B cell (primary cell): ENCODE data around the gene C6orf89. TPM values are rescaled to one million over a fixed set of nuclear protein-coding genes. Genes with fewer than 3 reads are reported as not detected.

ENCODE experiments used
- ATAC-seq: fragments of 200-7000 bp; cut with Tn5 transposase; one replicate; pipeline ENCODE4 v1.10.0; 2021; ENCODE audit warnings: low read depth, mild to moderate bottlenecking, moderate number of reproducible peaks, moderate library complexity
- CTCF ChIA-PET: fragments of 350-600 bp; sonication (Branson Sonifier 250); formaldehyde crosslinking; loops from one replicate; lab custom pipeline; 2021; ENCODE audit warnings: antibody characterized with exemption, inconsistent platforms; lab: Charles Lee
- POLR2A ChIA-PET: fragments of 350-600 bp; sonication (Branson Sonifier 250); formaldehyde crosslinking; loops from one replicate; lab custom pipeline; 2021; ENCODE audit warnings: antibody characterized with exemption; lab: Charles Lee
- DNase-seq: peaks from one replicate; pipeline ENCODE4 v3.0.0; 2013
- H2AFZ ChIP-seq: 2 replicates; pipeline ENCODE4 v1.6.1; 2012; ENCODE audit warnings: mild to moderate bottlenecking, low read depth, low read length; ENCODE audit not compliant: insufficient read depth, poor library complexity, severe bottlenecking
- H3K27ac ChIP-seq, 2 donors: 1 replicate in 1 of 2; 2 replicates in 1 of 2; pipeline ENCODE4 v1.5.1; 2012 to 2013; ENCODE audit warnings: low read length in 2 of 2, mild to moderate bottlenecking in 2 of 2, moderate library complexity in 1 of 2
- H3K27me3 ChIP-seq, 4 experiments: fragments of 200-600 bp in 1 of 4; sonication (generic) in 1 of 4; replicated peaks in 1 of 4; 1 replicate in 2 of 4; 2 replicates in 2 of 4; pipeline versions ENCODE4 v1.6.1 to v1.7.0; 2013 to 2016; ENCODE audit warnings: low read length in 3 of 4, mild to moderate bottlenecking in 2 of 4, mixed read lengths in 1 of 4, moderate library complexity in 1 of 4; ENCODE audit not compliant: insufficient read depth in 4 of 4, control insufficient read depth in 3 of 4; ENCODE audit errors: control extremely low read depth in 1 of 4
- H3K36me3 ChIP-seq, 2 experiments: replicated peaks in 1 of 2; 1 replicate in 1 of 2; 2 replicates in 1 of 2; pipeline versions ENCODE4 v1.6.1 to v1.7.1; 2013; ENCODE audit warnings: low read length in 1 of 2; ENCODE audit not compliant: insufficient read depth in 2 of 2, control insufficient read depth in 1 of 2; ENCODE audit errors: control extremely low read depth in 1 of 2, extremely low read depth in 1 of 2
- H3K4me1 ChIP-seq, 2 donors: fragments of 200-600 bp in 1 of 2; sonication (generic) in 1 of 2; 1 replicate in 1 of 2; 2 replicates in 1 of 2; pipeline versions ENCODE4 v1.5.1 to v1.6.1; 2013 to 2017; ENCODE audit warnings: low read length in 2 of 2; ENCODE audit not compliant: control insufficient read depth in 2 of 2, insufficient read depth in 2 of 2
- H3K4me2 ChIP-seq: replicated peaks from 2 replicates; pipeline ENCODE3; 2012; ENCODE audit warnings: mild to moderate bottlenecking, low read depth, low read length; ENCODE audit not compliant: poor library complexity, severe bottlenecking
- H3K4me3 ChIP-seq, 5 experiments: fragments of 200-600 bp in 1 of 5; sonication (generic) in 1 of 5; 1 replicate in 3 of 5; 2 replicates in 2 of 5; pipeline versions ENCODE4 v1.5.1 to v1.7.0; 2011 to 2016; ENCODE audit warnings: low read length in 4 of 5, mild to moderate bottlenecking in 4 of 5, low read depth in 2 of 5, control low read depth in 1 of 5, moderate library complexity in 1 of 5; ENCODE audit not compliant: insufficient read depth in 1 of 5; ENCODE audit errors: control extremely low read depth in 1 of 5, extremely low read depth in 1 of 5
- H3K79me2 ChIP-seq: fragments of 200-600 bp; sonication (generic); one replicate; pipeline ENCODE4 v1.6.0; 2016; ENCODE audit warnings: low read length; ENCODE audit not compliant: control insufficient read depth, insufficient read depth
- H3K9ac ChIP-seq: fragments of 200-600 bp; sonication (generic); 2 replicates; pipeline ENCODE4 v1.6.1; 2017; ENCODE audit warnings: mild to moderate bottlenecking, low read length, moderate library complexity
- H3K9me3 ChIP-seq, 3 donors: one replicate each; pipeline versions ENCODE4 v1.6.1 to v1.7.1; 2013; ENCODE audit warnings: low read length in 2 of 3; ENCODE audit not compliant: control insufficient read depth in 2 of 3, insufficient read depth in 1 of 3; ENCODE audit errors: control extremely low read depth in 1 of 3
- H4K20me1 ChIP-seq: 2 replicates; pipeline ENCODE4 v1.6.0; 2012; ENCODE audit warnings: mild to moderate bottlenecking, low read length; ENCODE audit not compliant: insufficient read depth, control insufficient read depth, poor library complexity, severe bottlenecking
- H3K27ac Mint-ChIP-seq: one replicate; pipeline ENCODE4 v1.8.0; 2021; ENCODE audit warnings: mixed read lengths
- H3K27me3 Mint-ChIP-seq: one replicate; pipeline ENCODE4 v1.8.0; 2021; ENCODE audit warnings: mixed read lengths
- H3K4me1 Mint-ChIP-seq: one replicate; pipeline ENCODE4 v1.8.0; 2021; ENCODE audit warnings: mixed read lengths
- H3K4me3 Mint-ChIP-seq: one replicate; pipeline ENCODE4 v1.8.0; 2021; ENCODE audit warnings: mixed read lengths
- H3K9me3 Mint-ChIP-seq: one replicate; pipeline ENCODE4 v1.8.0; 2022; ENCODE audit warnings: mixed read lengths; ENCODE audit not compliant: insufficient read depth
- CTCF ChIP-seq: fragments of 200-600 bp; IDR thresholded peaks from one replicate; pipeline ENCODE4 v1.8.0; 2022; ENCODE audit warnings: antibody characterized with exemption, mild to moderate bottlenecking
- EZH2 ChIP-seq: IDR thresholded peaks from 2 replicates; pipeline ENCODE4 v1.6.1; 2012; ENCODE audit warnings: borderline replicate concordance, low read depth, mild to moderate bottlenecking, moderate library complexity, low read length; ENCODE audit not compliant: insufficient read depth, poor library complexity, severe bottlenecking
- WGBS: methylation state at CpG from one replicate; pipeline ENCODE4 v1.1.5; 2013; ENCODE audit warnings: missing lambda C conversion rate; ENCODE audit not compliant: insufficient coverage; 5-methylcytosine and 5-hydroxymethylcytosine counted together
- intact Hi-C: fragments of 100-400 bp; cut with micrococcal nuclease; formaldehyde crosslinking; loops from one replicate; pipeline ENCODE4 v1.10.0; 2022
- polyA plus RNA-seq: library from polyadenylated mRNA; depleted of rRNA; stranded (reverse); fragments of >200 nt; gene quantifications from 2 replicates; pipeline ENCODE4 v1.2.3, GENCODE V29; 2012
- total RNA-seq, 2 donors: library from RNA; stranded (reverse); fragments of 120-200 nt in 1 of 2; gene quantifications; 1 replicate in 1 of 2; 2 replicates in 1 of 2; pipeline versions ENCODE4 v1.2.3 to v1.2.4, GENCODE V29; 2013 to 2022

Gene C6orf89
- total and polyA plus RNA-seq, 2 donors (not counting 1 experiment from before 2014, with no cell fraction given), result 13.0 to 35.3 TPM

DNA sequence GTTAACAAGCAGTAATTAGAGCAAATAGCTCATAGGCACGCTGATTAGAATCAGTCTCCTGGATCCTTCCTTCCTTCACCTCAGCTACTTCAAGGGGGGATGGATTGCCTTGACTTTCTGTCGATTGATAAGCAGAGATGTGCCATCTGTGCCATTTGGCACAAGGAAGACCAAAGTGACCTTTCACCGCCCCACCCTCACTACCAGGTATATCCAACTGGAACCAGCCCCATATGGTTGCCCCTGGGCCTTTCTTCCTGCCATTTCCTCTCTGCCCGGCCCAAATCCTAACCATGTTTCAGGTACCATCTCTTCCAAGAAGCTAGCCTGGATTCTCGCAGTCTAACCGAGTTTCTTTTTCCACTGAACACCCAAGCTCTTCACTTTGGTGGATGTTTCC lies 37.8 kb upstream of the C6orf89 start:
- H3K79me2 ChIP-seq, result no peaks in the 10 kb centered on the region
- H3K27ac ChIP-seq, result no peak overlapping the region
- H3K27ac Mint-ChIP-seq, result no peak overlapping the region
- peaks cover 0 to 12% (median 12%) of the 10 kb centered on the region in 3 donors for H3K9me3 ChIP-seq
- H3K27me3 ChIP-seq, result peaks cover 0 to 11% (median 5%) of the 10 kb centered on the region in 4 experiments
- DNase-seq (no peak), ATAC-seq (no peak)
- CTCF ChIA-PET, result interaction anchor here (0.8 to 7.8 kb wide), 4 partner anchors 13 to 233 kb away, joined by 3 to 92 read pairs (median 19); no protein-coding TSS in a partner anchor
- no peak overlapping the region for H3K4me2 ChIP-seq
- no peaks in the 10 kb centered on the region for H4K20me1 ChIP-seq
- H3K9ac ChIP-seq, result no peak overlapping the region
- POLR2A ChIA-PET, result no interaction called here
- H3K4me3 Mint-ChIP-seq, result no peak overlapping the region
- H2AFZ ChIP-seq, result no peak overlapping the region
- 97% methylated on average over 3 of the region's 6 CpGs for WGBS
- H3K4me3 ChIP-seq, result no peak overlapping the region
- peaks cover 3% of the 10 kb centered on the region for H3K27me3 Mint-ChIP-seq
- no peaks in the 10 kb centered on the region for H3K36me3 ChIP-seq
- peaks cover 0 to 8% of the 10 kb centered on the region in 2 donors for H3K4me1 ChIP-seq
- no peak for TF ChIP-seq CTCF
- peaks cover 4% of the 10 kb centered on the region for H3K9me3 Mint-ChIP-seq
- H3K4me1 Mint-ChIP-seq, result peaks cover 8% of the 10 kb centered on the region
- intact Hi-C loops, result no loop called here

DNA sequence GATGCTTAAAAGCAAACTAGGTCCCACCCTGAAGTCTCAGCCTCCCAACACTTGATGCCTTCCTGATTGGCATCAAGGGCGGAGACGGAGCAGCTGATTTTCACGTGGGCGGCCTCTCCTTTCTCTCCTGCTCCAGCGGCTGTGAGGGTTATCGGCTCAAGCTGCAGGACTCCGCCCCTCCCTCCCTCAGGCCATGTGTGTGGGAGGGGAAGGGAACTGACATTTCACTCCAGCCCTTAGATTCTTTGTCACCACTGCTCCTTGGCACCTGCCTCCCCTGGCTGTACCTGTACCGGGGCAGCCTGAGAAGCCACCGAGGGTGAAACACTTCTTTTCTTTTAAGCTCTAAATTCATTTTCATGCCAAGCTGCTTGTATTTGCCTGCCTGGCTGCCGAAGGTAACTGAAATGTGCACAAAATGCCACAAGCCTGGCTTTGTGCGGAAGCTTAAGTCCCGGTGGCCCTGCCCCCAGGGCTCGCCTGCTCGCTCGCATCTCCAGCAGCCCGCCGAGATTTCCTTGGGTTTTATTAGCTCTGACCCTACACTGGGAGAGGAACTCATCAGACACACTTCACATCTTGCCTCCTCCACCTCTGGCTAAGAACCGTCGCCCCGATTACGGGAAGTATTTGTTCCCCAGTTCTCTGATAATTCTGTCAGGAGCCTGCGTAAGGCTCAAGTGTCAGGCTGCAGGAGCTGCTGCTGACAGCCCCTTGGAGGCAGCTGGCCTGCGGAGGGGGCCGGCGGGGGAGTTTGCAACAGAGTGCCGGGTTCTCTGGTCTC lies 36.9 kb upstream of the C6orf89 start:
- ChIA-PET POLR2A (no interaction called here), CTCF (interaction anchor here (1.0 to 7.8 kb wide), 10 partner anchors 11 to 234 kb away, joined by 3 to 92 read pairs (median 8); no protein-coding TSS in a partner anchor)
- H3K27ac Mint-ChIP-seq, result no peak overlapping the region
- Histone ChIP-seq H3K4me3 (peak overlapping the region in 1 of 5 experiments; percentile 10), H3K4me1 (peaks cover 0 to 8% of the 10 kb centered on the region in 2 donors), H3K79me2 (no peaks in the 10 kb centered on the region), H3K27me3 (peaks cover 0 to 11% (median 5%) of the 10 kb centered on the region in 4 experiments), H3K9me3 (peaks cover 0 to 12% (median 12%) of the 10 kb centered on the region in 3 donors), H3K4me2 (peak overlapping the region; percentile 57), H2AFZ (peak overlapping the region; percentile 27), H3K27ac (no peak overlapping the region), H4K20me1 (no peaks in the 10 kb centered on the region), H3K9ac (no peak overlapping the region), H3K36me3 (peaks cover 0 to 7% of the 10 kb centered on the region in 2 experiments)
- peaks cover 4% of the 10 kb centered on the region for H3K9me3 Mint-ChIP-seq
- H3K4me3 Mint-ChIP-seq, result no peak overlapping the region
- ATAC-seq (no peak), DNase-seq (no peak)
- WGBS, result 23% methylated on average over 16 of the region's 26 CpGs
- no peak for TF ChIP-seq CTCF
- TF ChIP-seq EZH2, result no peak
- peaks cover 8% of the 10 kb centered on the region for H3K4me1 Mint-ChIP-seq
- intact Hi-C loops, result no loop called here
- H3K27me3 Mint-ChIP-seq, result peaks cover 3% of the 10 kb centered on the region
